ENCODE data around the gene ZP1.
A peak's percentile ranks its signal among the peaks of the same experiment; 100 is the strongest.

The ZP1 gene

GRCh38 chr11:60844870-60845221 lies 22.5 kb upstream of the ZP1 start:
- no peak for DNase-seq

DNA sequence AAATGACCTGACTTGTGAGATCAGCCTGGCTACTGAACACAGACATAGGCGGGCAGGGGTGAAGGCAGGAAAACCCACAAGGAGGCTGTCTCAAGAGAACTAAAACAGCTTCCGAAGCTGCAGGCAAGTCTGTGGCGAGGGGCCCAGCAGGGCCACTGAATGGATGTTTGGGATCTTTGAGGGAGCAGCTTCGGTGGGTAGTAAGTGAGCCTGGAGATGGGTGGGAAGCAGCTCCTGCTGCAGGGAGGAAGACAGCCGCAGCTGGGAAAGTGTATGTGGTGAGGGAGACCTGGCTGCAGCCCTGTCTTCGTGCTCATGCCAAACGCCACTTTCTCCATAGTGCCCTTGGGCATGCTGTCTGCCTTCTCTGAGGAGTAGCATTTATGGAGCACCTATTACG lies 22.0 kb upstream of the ZP1 start:
- no peak for DNase-seq

DNA sequence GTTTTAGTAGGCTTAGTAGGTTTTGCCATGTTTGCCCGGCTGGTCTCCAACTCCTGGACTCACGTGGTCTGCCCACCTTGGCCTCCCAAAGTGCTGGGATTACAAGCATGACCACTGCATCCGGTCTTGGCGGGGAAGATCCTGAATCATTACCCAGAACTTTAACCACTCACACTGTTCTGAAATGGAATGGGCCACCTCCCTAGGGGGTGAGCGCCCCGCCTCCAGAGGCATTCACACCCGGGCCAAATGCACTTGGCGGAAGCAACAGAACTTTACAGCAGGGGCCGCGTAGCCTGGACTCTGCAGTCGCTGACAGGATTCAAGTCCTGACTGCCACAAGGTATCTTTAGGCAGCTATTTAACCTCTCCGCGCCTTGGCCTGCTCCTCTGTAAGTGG lies 20.1 kb upstream of the ZP1 start:
- DNase-seq: no peak

DNA sequence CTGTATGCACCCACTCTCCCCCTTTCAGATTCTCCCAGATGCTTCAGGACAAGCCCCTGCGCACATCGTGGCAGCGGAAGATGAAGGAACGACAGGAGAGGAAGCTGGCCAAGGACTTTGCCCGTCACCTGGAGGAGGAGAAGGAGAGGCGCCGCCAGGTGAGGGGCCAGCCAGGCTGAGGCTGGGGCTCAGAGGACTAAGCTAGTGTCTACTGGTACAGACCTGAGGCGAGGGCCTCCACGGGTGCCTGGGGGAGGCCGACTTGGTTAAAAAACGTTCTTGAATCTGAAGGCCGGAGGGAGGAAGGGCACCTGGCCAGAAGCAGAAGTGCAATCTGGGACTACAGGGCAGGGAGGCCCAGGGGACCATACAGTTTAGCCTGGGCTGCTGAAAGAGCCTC lies 19.4 kb upstream of the ZP1 start:
- no peak for DNase-seq

- DNase-seq: no peak
These were observed 18.6 kb upstream of the ZP1 start for GRCh38 chr11:60848714-60849151.

GRCh38 chr11:60849641-60850520 lies 17.5 kb upstream of the ZP1 start:
- DNase-seq: no peak

- DNase-seq: no peak
These were observed 15.8 kb upstream of the ZP1 start for GRCh38 chr11:60851327-60852104.

GRCh38 chr11:60852117-60852981 lies 15.0 kb upstream of the ZP1 start:
- DNase-seq: peak; percentile 72

GRCh38 chr11:60852982-60853950 lies 14.1 kb upstream of the ZP1 start:
- no peak for DNase-seq

GRCh38 chr11:60854140-60854846 lies 13.0 kb upstream of the ZP1 start:
- no peak for DNase-seq

GRCh38 chr11:60854847-60855725 lies 12.3 kb upstream of the ZP1 start:
- no peak for DNase-seq

GRCh38 chr11:60855726-60856633 lies 11.4 kb upstream of the ZP1 start, which contains the start of gene PTGDR2:
Gene PTGDR2 (minus strand): TSS chr11:60855950. CDS start chr11:60853722, 2,228 bp downstream.
- DNase-seq: no peak

GRCh38 chr11:60857378-60858232 lies 9.7 kb upstream of the ZP1 start:
- peak; percentile 37 for DNase-seq

DNA sequence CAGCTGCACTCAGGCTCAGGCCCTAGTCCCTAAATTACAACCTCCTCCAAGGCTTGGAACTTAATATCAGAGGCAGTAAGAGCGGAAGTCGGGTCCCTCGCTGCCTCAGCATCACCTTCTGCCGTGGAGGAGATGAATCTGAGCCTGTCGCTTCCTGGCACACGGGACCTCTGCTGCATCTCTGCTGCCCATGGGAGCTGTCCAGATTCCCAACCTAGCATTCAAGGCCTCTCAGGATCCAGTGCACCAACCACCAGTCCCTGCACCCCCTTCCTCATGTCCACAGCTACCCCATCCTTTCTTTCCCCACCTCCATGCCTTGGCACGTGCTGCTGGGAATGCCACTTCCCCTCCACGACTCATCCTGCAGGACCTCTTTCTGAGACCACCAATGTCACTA lies 9.1 kb upstream of the ZP1 start:
- DNase-seq: no peak

- no peak for DNase-seq
These were observed 8.4 kb upstream of the ZP1 start for GRCh38 chr11:60858731-60859464.

DNA sequence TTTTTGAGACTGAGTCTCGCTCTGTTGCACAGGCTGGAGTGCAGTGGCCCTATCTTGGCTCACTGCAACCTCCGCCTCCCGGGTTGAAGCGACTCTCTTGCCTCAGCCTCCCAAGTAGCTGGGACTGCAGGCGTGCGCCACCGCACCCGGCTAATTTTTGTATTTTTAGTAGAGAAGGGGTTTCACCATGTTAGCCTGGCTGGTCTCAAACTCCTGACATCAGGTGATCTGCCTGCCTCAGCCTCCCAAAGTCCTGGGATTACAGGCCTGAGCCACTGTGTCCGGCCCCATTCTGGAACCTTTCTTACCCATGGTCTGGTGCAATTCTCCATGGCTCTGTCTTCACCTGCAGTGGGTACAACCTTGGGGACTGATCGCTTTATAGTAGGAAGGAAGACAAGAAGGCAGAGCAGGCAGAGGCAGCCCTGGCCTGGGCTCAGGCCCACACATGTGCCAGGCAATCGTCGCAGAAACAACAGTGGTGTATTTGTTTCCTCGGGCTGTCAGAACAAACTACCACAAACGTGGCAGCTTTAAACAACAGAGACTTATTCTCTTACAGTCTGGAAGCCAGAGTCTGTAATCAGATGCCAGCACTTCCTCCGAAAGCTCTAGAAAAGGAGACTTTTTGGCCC lies 7.6 kb upstream of the ZP1 start:
- no peak for DNase-seq

- DNase-seq: no peak
These were observed 6.4 kb upstream of the ZP1 start for GRCh38 chr11:60860943-60861342.

Data from DMS53 (cell line).